Activated CD8-positive, alpha-beta T cell treated with anti-CD3 and anti-CD28 coated beads for 36 hours (primary cell): ENCODE results near the gene KRT79. TPM values are rescaled to one million over a fixed set of nuclear protein-coding genes. Genes with fewer than 3 reads are reported as not detected.
A peak's percentile ranks its signal among the peaks of the same experiment; 100 is the strongest.

Source experiments
- ATAC-seq: fragments of 200-7000 bp; cut with Tn5 transposase; one replicate; pipeline ENCODE4 v1.10.0; 2021; ENCODE audit warnings: mild to moderate bottlenecking, moderate library complexity
- CTCF ChIA-PET: fragments of 350-600 bp; sonication (Branson Sonifier 250); formaldehyde crosslinking; loops from one replicate; lab custom pipeline; 2021; ENCODE audit warnings: antibody characterized with exemption; lab: Charles Lee
- POLR2A ChIA-PET: fragments of 350-600 bp; sonication (Branson Sonifier 250); formaldehyde crosslinking; loops from one replicate; lab custom pipeline; 2021; ENCODE audit warnings: antibody characterized with exemption; lab: Charles Lee
- DNase-seq: peaks from one replicate; pipeline ENCODE4 v3.0.0-alpha.2; 2020
- H3K27ac Mint-ChIP-seq: one replicate; pipeline ENCODE4 v1.8.0; 2021; ENCODE audit warnings: mild to moderate bottlenecking, mixed read lengths
- H3K27me3 Mint-ChIP-seq: one replicate; pipeline ENCODE4 v1.8.0; 2021; ENCODE audit warnings: mixed read lengths
- H3K36me3 Mint-ChIP-seq: one replicate; pipeline ENCODE4 v1.8.0; 2021; ENCODE audit warnings: low read depth, mixed read lengths
- H3K4me1 Mint-ChIP-seq: one replicate; pipeline ENCODE4 v1.8.0; 2021; ENCODE audit warnings: low read depth, mixed read lengths
- H3K4me3 Mint-ChIP-seq: one replicate; pipeline ENCODE4 v1.8.0; 2021; ENCODE audit warnings: mild to moderate bottlenecking, moderate library complexity, mixed read lengths
- H3K9me3 Mint-ChIP-seq: one replicate; pipeline ENCODE4 v1.8.0; 2021; ENCODE audit warnings: mixed read lengths
- intact Hi-C: fragments of 100-400 bp; cut with micrococcal nuclease; formaldehyde crosslinking; loops from one replicate; pipeline ENCODE4 v1.10.0; 2022
- total RNA-seq, 2 experiments: library from RNA; stranded (reverse); gene quantifications; one replicate each; pipeline ENCODE4 v1.2.3, GENCODE V29; 2021
- TF ChIP-seq, protein P1 (sequence below): fragments of 200-600 bp; IDR thresholded peaks from one replicate; pipeline ENCODE4 v1.8.0; 2022; ENCODE audit warnings: antibody characterized with exemption, mild to moderate bottlenecking

Gene KRT79
- total RNA-seq, 2 experiments from 2014 or later: 0.87 to 1.6 TPM

DNA sequence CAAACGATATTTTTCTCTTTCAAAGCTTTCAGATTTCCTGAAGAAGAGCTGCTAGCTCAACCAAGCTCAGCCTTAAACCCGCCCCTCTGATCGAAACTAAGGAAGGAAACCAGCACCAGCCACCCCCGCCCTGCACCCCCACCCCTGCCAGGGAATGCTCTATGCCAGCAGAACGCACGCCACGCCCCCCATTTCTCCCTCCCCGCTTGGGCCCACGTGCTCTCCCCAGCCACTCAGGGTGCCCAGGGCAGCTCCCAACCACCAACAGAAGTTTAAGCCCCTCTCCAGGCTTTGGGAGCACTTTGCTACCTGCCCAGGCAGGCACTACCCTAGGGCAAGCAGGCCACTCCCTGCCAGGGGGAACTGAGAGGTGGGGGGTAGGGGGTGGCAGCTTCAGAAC lies 33.5 kb upstream of the KRT79 start:
- TF ChIP-seq, protein P1, sequence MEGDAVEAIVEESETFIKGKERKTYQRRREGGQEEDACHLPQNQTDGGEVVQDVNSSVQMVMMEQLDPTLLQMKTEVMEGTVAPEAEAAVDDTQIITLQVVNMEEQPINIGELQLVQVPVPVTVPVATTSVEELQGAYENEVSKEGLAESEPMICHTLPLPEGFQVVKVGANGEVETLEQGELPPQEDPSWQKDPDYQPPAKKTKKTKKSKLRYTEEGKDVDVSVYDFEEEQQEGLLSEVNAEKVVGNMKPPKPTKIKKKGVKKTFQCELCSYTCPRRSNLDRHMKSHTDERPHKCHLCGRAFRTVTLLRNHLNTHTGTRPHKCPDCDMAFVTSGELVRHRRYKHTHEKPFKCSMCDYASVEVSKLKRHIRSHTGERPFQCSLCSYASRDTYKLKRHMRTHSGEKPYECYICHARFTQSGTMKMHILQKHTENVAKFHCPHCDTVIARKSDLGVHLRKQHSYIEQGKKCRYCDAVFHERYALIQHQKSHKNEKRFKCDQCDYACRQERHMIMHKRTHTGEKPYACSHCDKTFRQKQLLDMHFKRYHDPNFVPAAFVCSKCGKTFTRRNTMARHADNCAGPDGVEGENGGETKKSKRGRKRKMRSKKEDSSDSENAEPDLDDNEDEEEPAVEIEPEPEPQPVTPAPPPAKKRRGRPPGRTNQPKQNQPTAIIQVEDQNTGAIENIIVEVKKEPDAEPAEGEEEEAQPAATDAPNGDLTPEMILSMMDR: no peak
- H3K4me1 Mint-ChIP-seq: peaks cover 15% of the 10 kb centered on the region
- ChIA-PET CTCF (interaction anchor here (0.8 to 6.9 kb wide), 7 partner anchors 12 to 284 kb away, joined by 3 to 81 read pairs (median 4); no protein-coding TSS in a partner anchor), POLR2A (interaction anchor here (0.6 kb wide), 1 partner anchor 16 kb away, joined by 3 read pairs; no protein-coding TSS in a partner anchor)
- intact Hi-C loops: loop anchor here (10.0 kb wide), 1 partner anchor 153 kb away; no protein-coding TSS in a partner anchor
- H3K27ac Mint-ChIP-seq: no peak overlapping the region
- peak; percentile 51 for DNase-seq
- no peaks in the 10 kb centered on the region for H3K36me3 Mint-ChIP-seq
- no peaks in the 10 kb centered on the region for H3K27me3 Mint-ChIP-seq
- ATAC-seq: peak; percentile 35
- no peaks in the 10 kb centered on the region for H3K9me3 Mint-ChIP-seq
- H3K4me3 Mint-ChIP-seq: no peak overlapping the region

DNA sequence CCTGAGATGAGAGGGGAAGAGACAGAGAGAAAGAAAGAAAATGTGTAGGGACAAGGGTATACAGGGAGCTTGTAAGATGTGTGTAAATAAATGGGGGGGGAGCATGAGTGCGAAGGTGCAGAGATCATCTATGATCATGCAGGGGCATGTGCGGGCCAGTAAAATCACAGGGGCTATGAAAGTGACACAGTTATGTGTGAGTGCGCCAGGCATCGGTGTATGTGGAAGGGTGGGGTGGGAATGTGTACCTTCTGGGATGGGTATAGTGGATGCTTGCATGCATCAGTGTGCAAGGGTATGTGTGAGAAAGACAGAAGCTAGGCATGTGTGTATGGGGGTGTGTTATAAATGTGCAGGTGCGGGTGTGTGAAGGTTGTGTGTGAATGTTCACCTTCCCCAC lies 33.0 kb upstream of the KRT79 start:
- Mint-ChIP-seq H3K27ac (no peak overlapping the region), H3K4me1 (peaks cover 15% of the 10 kb centered on the region), H3K9me3 (no peaks in the 10 kb centered on the region), H3K36me3 (no peaks in the 10 kb centered on the region), H3K27me3 (no peaks in the 10 kb centered on the region), H3K4me3 (no peak overlapping the region)
- DNase-seq (no peak), ATAC-seq (no peak)
- intact Hi-C loops: loop anchor here (10.0 kb wide), 1 partner anchor 152 kb away; no protein-coding TSS in a partner anchor
- ChIA-PET POLR2A (interaction anchor here (0.6 kb wide), 1 partner anchor 15 kb away, joined by 3 read pairs; no protein-coding TSS in a partner anchor), CTCF (interaction anchor here (0.8 to 6.9 kb wide), 7 partner anchors 13 to 284 kb away, joined by 3 to 81 read pairs (median 4); no protein-coding TSS in a partner anchor)
- TF ChIP-seq, protein P1: no peak

DNA sequence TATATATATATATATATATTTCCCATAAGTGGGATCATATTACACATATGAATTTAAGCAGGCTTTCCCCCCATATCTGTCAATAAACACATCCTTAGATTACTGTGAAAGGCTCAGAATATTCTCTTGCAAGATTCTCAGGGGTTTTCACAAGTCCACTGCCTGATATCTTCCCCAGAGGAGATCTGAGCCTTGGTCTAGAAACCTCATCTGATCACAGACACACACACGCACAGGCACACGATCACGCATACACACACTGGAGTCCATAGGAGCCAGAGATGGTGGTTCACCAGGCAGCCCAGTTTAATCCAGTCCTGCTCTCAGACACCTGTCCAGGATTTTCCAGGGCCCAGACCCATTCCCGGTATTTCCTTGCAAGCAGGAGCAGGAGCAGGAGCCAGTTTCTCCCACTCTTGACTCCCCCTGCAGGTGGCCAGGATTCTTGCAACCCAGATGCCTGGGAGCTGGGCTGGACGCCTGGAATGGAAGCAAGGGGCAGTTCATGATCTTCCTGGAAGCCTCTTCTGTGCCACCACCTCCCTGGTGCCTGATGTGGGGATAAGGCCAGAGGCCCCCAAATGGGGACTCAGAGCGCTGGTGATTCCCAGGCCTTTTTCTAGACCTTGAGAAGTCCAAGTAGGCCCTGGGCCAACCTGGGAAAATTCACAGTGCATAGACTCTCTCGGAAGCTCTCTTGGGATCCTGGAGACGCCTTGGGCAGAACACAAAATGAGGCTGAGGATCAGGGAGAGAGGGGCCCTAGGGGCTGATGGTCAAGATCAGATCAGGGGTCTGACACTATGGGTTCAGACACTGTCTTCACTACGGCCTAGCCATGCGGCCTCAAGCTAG lies 31.2 kb upstream of the KRT79 start:
- Mint-ChIP-seq H3K27ac (no peak overlapping the region), H3K36me3 (no peaks in the 10 kb centered on the region), H3K4me3 (no peak overlapping the region), H3K9me3 (no peaks in the 10 kb centered on the region), H3K4me1 (peaks cover 10% of the 10 kb centered on the region), H3K27me3 (no peaks in the 10 kb centered on the region)
- intact Hi-C loops: loop anchor here (10.0 kb wide), 1 partner anchor 151 kb away; no protein-coding TSS in a partner anchor
- ChIA-PET CTCF (interaction anchor here (0.7 to 6.9 kb wide), 15 partner anchors 9 to 284 kb away, joined by 3 to 81 read pairs (median 4); no protein-coding TSS in a partner anchor), POLR2A (no interaction called here)
- no peak for ATAC-seq
- peak; percentile 26 for DNase-seq
- TF ChIP-seq, protein P1: peak; percentile 81

DNA sequence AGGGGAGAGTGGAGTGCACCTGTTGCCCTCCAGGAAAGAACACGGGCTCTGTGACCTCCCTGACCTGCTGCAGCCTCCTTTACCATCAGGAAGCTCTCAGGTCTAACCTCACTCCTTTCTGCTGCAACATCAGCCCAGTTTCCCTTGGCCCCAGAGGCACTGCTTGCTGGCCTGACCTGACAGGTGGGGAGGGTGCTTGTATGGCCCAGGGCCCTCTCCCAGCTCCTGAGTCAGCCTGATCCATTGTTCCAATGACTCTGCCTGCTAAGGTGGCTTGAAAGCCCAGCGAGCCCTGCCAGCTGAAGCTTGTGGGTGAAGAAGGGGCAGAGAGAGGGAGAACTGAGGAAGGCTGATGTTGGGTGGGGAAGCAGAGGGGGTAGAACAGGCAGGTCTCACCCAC lies 27.9 kb upstream of the KRT79 start:
- ATAC-seq: no peak
- H3K4me3 Mint-ChIP-seq: no peak overlapping the region
- no peaks in the 10 kb centered on the region for H3K27me3 Mint-ChIP-seq
- H3K4me1 Mint-ChIP-seq: peaks cover 2% of the 10 kb centered on the region
- no peak for DNase-seq
- TF ChIP-seq, protein P1: no peak
- POLR2A ChIA-PET: no interaction called here
- no peaks in the 10 kb centered on the region for H3K36me3 Mint-ChIP-seq
- CTCF ChIA-PET: no interaction called here
- no peaks in the 10 kb centered on the region for H3K9me3 Mint-ChIP-seq
- H3K27ac Mint-ChIP-seq: no peak overlapping the region
- intact Hi-C loops: loop anchor here (10.0 kb wide), 1 partner anchor 147 kb away; no protein-coding TSS in a partner anchor
